Measurements from ENCODE around the gene ZNF385B. TPM values are rescaled to one million over a fixed set of nuclear protein-coding genes. Genes with fewer than 3 reads are reported as not detected.

Gene ZNF385B
- total RNA-seq, 5 donors from 2014 or later (not counting 1 experiment from before 2014, with no cell fraction given), result 0.12 TPM; not detected in 4

- ATAC-seq (replicated peaks in 1 of 4) (no peak), DNase-seq (no peak)
- Histone ChIP-seq H3K4me3 (ENCODE audit: control insufficient read depth in 1 of 2, extremely low read depth in 1 of 2, low read length in 1 of 2) (no peak overlapping the region), H3K9me3 (no peaks in the 10 kb centered on the region), H3K27ac (ENCODE audit: low read length) (no peak overlapping the region), H3K27me3 (replicated peaks in 1 of 2; ENCODE audit: control insufficient read depth in 2 of 2, extremely low read depth in 1 of 2, insufficient read depth in 2 of 2, low read length in 1 of 2) (no peaks in the 10 kb centered on the region), H3K4me1 (ENCODE audit: control insufficient read depth in 1 of 2, extremely low read depth in 1 of 2, insufficient read depth in 2 of 2, low read length in 2 of 2) (no peaks in the 10 kb centered on the region), H3K36me3 (ENCODE audit: control insufficient read depth in 2 of 2, extremely low read depth in 1 of 2, insufficient read depth in 1 of 2, low read length in 1 of 2) (no peaks in the 10 kb centered on the region)
- Mint-ChIP-seq H3K4me3 (no peak overlapping the region), H3K27me3 (no peaks in the 10 kb centered on the region), H3K27ac (no peak overlapping the region), H3K9me3 (no peaks in the 10 kb centered on the region), H3K4me1 (no peaks in the 10 kb centered on the region), H3K36me3 (no peaks in the 10 kb centered on the region)
- CTCF ChIA-PET, result no interaction called here
- POLR2A ChIA-PET, result no interaction called here
Measured at GRCh38 chr2:179584760-179585159, 276.7 kb downstream of the ZNF385B start.

GRCh38 chr2:179581605-179582004 is 279.8 kb downstream of the ZNF385B start:
- ChIA-PET POLR2A (no interaction called here), CTCF (no interaction called here)
- Histone ChIP-seq H3K27me3 (replicated peaks in 1 of 2; ENCODE audit: control insufficient read depth in 2 of 2, extremely low read depth in 1 of 2, insufficient read depth in 2 of 2, low read length in 1 of 2) (no peaks in the 10 kb centered on the region), H3K27ac (ENCODE audit: low read length) (no peak overlapping the region), H3K9me3 (no peaks in the 10 kb centered on the region), H3K4me3 (ENCODE audit: control insufficient read depth in 1 of 2, extremely low read depth in 1 of 2, low read length in 1 of 2) (no peak overlapping the region), H3K36me3 (ENCODE audit: control insufficient read depth in 2 of 2, extremely low read depth in 1 of 2, insufficient read depth in 1 of 2, low read length in 1 of 2) (no peaks in the 10 kb centered on the region), H3K4me1 (ENCODE audit: control insufficient read depth in 1 of 2, extremely low read depth in 1 of 2, insufficient read depth in 2 of 2, low read length in 2 of 2) (no peaks in the 10 kb centered on the region)
- no peaks in the 10 kb centered on the region for H3K4me1 Mint-ChIP-seq
- no peak overlapping the region for H3K4me3 Mint-ChIP-seq
- H3K27me3 Mint-ChIP-seq, result no peaks in the 10 kb centered on the region
- WGBS (ENCODE audit: insufficient coverage), result no CpG with 5 or more reads among the region's 1 CpG
- DNase-seq (no peak), ATAC-seq (replicated peaks in 1 of 4) (no peak)
- H3K9me3 Mint-ChIP-seq, result no peaks in the 10 kb centered on the region
- no peak overlapping the region for H3K27ac Mint-ChIP-seq
- H3K36me3 Mint-ChIP-seq, result no peaks in the 10 kb centered on the region

- 62% methylated on average over 2 of the region's 4 CpGs for WGBS (ENCODE audit: insufficient coverage)
- Mint-ChIP-seq H3K4me1 (no peaks in the 10 kb centered on the region), H3K36me3 (no peaks in the 10 kb centered on the region), H3K4me3 (no peak overlapping the region), H3K27ac (no peak overlapping the region), H3K27me3 (no peaks in the 10 kb centered on the region), H3K9me3 (no peaks in the 10 kb centered on the region)
- ChIA-PET CTCF (no interaction called here), POLR2A (no interaction called here)
- H3K9me3 ChIP-seq, result no peaks in the 10 kb centered on the region
- no peak overlapping the region for H3K27ac ChIP-seq (ENCODE audit: low read length)
- ATAC-seq (replicated peaks in 1 of 4) (no peak), DNase-seq (no peak)
- no peaks in the 10 kb centered on the region for H3K36me3 ChIP-seq (ENCODE audit: control insufficient read depth in 2 of 2, extremely low read depth in 1 of 2, insufficient read depth in 1 of 2, low read length in 1 of 2)
- H3K4me3 ChIP-seq (ENCODE audit: control insufficient read depth in 1 of 2, extremely low read depth in 1 of 2, low read length in 1 of 2), result no peak overlapping the region
- H3K4me1 ChIP-seq (ENCODE audit: control insufficient read depth in 1 of 2, extremely low read depth in 1 of 2, insufficient read depth in 2 of 2, low read length in 2 of 2), result no peaks in the 10 kb centered on the region
- H3K27me3 ChIP-seq (replicated peaks in 1 of 2; ENCODE audit: control insufficient read depth in 2 of 2, extremely low read depth in 1 of 2, insufficient read depth in 2 of 2, low read length in 1 of 2), result no peaks in the 10 kb centered on the region
Measured at GRCh38 chr2:179580378-179581146, 280.9 kb downstream of the ZNF385B start.

GRCh38 chr2:179579800-179580199 is 281.6 kb downstream of the ZNF385B start:
- ChIA-PET CTCF (no interaction called here), POLR2A (no interaction called here)
- Mint-ChIP-seq H3K27ac (no peak overlapping the region), H3K4me1 (no peaks in the 10 kb centered on the region), H3K27me3 (no peaks in the 10 kb centered on the region), H3K9me3 (no peaks in the 10 kb centered on the region), H3K4me3 (no peak overlapping the region), H3K36me3 (no peaks in the 10 kb centered on the region)
- Histone ChIP-seq H3K27me3 (replicated peaks in 1 of 2; ENCODE audit: control insufficient read depth in 2 of 2, extremely low read depth in 1 of 2, insufficient read depth in 2 of 2, low read length in 1 of 2) (no peaks in the 10 kb centered on the region), H3K4me1 (ENCODE audit: control insufficient read depth in 1 of 2, extremely low read depth in 1 of 2, insufficient read depth in 2 of 2, low read length in 2 of 2) (no peaks in the 10 kb centered on the region), H3K4me3 (ENCODE audit: control insufficient read depth in 1 of 2, extremely low read depth in 1 of 2, low read length in 1 of 2) (no peak overlapping the region), H3K36me3 (ENCODE audit: control insufficient read depth in 2 of 2, extremely low read depth in 1 of 2, insufficient read depth in 1 of 2, low read length in 1 of 2) (no peaks in the 10 kb centered on the region), H3K27ac (ENCODE audit: low read length) (no peak overlapping the region), H3K9me3 (no peaks in the 10 kb centered on the region)
- no peak for DNase-seq
- no peak for ATAC-seq (replicated peaks in 1 of 4)

GRCh38 chr2:179578171-179578916 is 283.1 kb downstream of the ZNF385B start:
- POLR2A ChIA-PET, result no interaction called here
- Mint-ChIP-seq H3K27me3 (no peaks in the 10 kb centered on the region), H3K4me1 (no peaks in the 10 kb centered on the region), H3K36me3 (no peaks in the 10 kb centered on the region), H3K4me3 (no peak overlapping the region), H3K27ac (no peak overlapping the region), H3K9me3 (no peaks in the 10 kb centered on the region)
- Histone ChIP-seq H3K27me3 (replicated peaks in 1 of 2; ENCODE audit: control insufficient read depth in 2 of 2, extremely low read depth in 1 of 2, insufficient read depth in 2 of 2, low read length in 1 of 2) (no peaks in the 10 kb centered on the region), H3K27ac (ENCODE audit: low read length) (no peak overlapping the region), H3K9me3 (no peaks in the 10 kb centered on the region), H3K36me3 (ENCODE audit: control insufficient read depth in 2 of 2, extremely low read depth in 1 of 2, insufficient read depth in 1 of 2, low read length in 1 of 2) (no peaks in the 10 kb centered on the region), H3K4me3 (ENCODE audit: control insufficient read depth in 1 of 2, extremely low read depth in 1 of 2, low read length in 1 of 2) (no peak overlapping the region), H3K4me1 (ENCODE audit: control insufficient read depth in 1 of 2, extremely low read depth in 1 of 2, insufficient read depth in 2 of 2, low read length in 2 of 2) (no peaks in the 10 kb centered on the region)
- ATAC-seq (replicated peaks in 1 of 4), result no peak
- no peak for DNase-seq
- no CpG with 5 or more reads among the region's 2 CpGs for WGBS (ENCODE audit: insufficient coverage)
- CTCF ChIA-PET, result interaction anchor here in 1 of 2 donors (0.5 kb wide), 2 partner anchors 17 kb away, joined by 3 to 4 read pairs; no protein-coding TSS in a partner anchor

- Histone ChIP-seq H3K27ac (ENCODE audit: low read length) (no peak overlapping the region), H3K4me3 (ENCODE audit: control insufficient read depth in 1 of 2, extremely low read depth in 1 of 2, low read length in 1 of 2) (no peak overlapping the region), H3K4me1 (ENCODE audit: control insufficient read depth in 1 of 2, extremely low read depth in 1 of 2, insufficient read depth in 2 of 2, low read length in 2 of 2) (no peaks in the 10 kb centered on the region), H3K36me3 (ENCODE audit: control insufficient read depth in 2 of 2, extremely low read depth in 1 of 2, insufficient read depth in 1 of 2, low read length in 1 of 2) (no peaks in the 10 kb centered on the region), H3K27me3 (replicated peaks in 1 of 2; ENCODE audit: control insufficient read depth in 2 of 2, extremely low read depth in 1 of 2, insufficient read depth in 2 of 2, low read length in 1 of 2) (no peaks in the 10 kb centered on the region), H3K9me3 (no peaks in the 10 kb centered on the region)
- ATAC-seq (replicated peaks in 1 of 4) (no peak), DNase-seq (no peak)
- Mint-ChIP-seq H3K36me3 (no peaks in the 10 kb centered on the region), H3K4me1 (no peaks in the 10 kb centered on the region), H3K27ac (no peak overlapping the region), H3K9me3 (no peaks in the 10 kb centered on the region), H3K27me3 (no peaks in the 10 kb centered on the region), H3K4me3 (no peak overlapping the region)
- ChIA-PET POLR2A (no interaction called here), CTCF (interaction anchor here in 1 of 2 donors (0.5 kb wide), 1 partner anchor 420 kb away, joined by 4 read pairs; no protein-coding TSS in a partner anchor)
- WGBS (ENCODE audit: insufficient coverage), result no CpG with 5 or more reads among the region's 3 CpGs
Measured at GRCh38 chr2:179574061-179574519, 287.3 kb downstream of the ZNF385B start.

Data from T-cell (primary cell).